Activated CD4-positive, alpha-beta T cell treated with anti-CD3 and anti-CD28 coated beads, Interleukin-2, amount 50 U/mL, for 48 hours (primary cell): ENCODE measurements around the gene CDK7.
"Not testable (repeated sequence)": the region's sequence is repeated elsewhere in the genome, so short reads cannot be mapped to it uniquely, and the experiment has no call there.

Source experiments
- DNase-seq, 2 experiments: peaks; one replicate each; pipeline ENCODE4 v3.0.0-alpha.2; 2020

Gene CDK7

GRCh38 chr5:69237877-69238276 lies 3.2 kb downstream of the CDK7 start:
- DNase-seq = no peak

GRCh38 chr5:69238760-69239251 lies 4.1 kb downstream of the CDK7 start:
- no peak for DNase-seq

GRCh38 chr5:69242215-69242927 lies 7.7 kb downstream of the CDK7 start:
- no peak for DNase-seq

GRCh38 chr5:69245031-69245430 lies 10.3 kb downstream of the CDK7 start:
- DNase-seq = no peak

- DNase-seq = no peak
Observed at GRCh38 chr5:69248019-69248418, 13.3 kb downstream of the CDK7 start.

GRCh38 chr5:69250593-69250992 lies 15.9 kb downstream of the CDK7 start:
- DNase-seq = no peak

- DNase-seq = no peak
Observed at GRCh38 chr5:69252437-69252836, 17.8 kb downstream of the CDK7 start.

GRCh38 chr5:69255940-69256339 lies 21.3 kb downstream of the CDK7 start:
- not testable (repeated sequence) for DNase-seq

- DNase-seq = no peak
Observed at GRCh38 chr5:69257577-69257976, 22.9 kb downstream of the CDK7 start.

GRCh38 chr5:69261034-69261433 lies 26.3 kb downstream of the CDK7 start:
- no peak for DNase-seq

- DNase-seq = peak; percentile 3 to 14
Observed at GRCh38 chr5:69265931-69266330, 31.2 kb downstream of the CDK7 start.

GRCh38 chr5:69268899-69269298 lies 34.2 kb downstream of the CDK7 start:
- no peak for DNase-seq

GRCh38 chr5:69270840-69271239 lies 36.2 kb downstream of the CDK7 start:
- no peak for DNase-seq

GRCh38 chr5:69271376-69271775 lies 36.7 kb downstream of the CDK7 start:
- no peak for DNase-seq

- DNase-seq = no peak
Observed at GRCh38 chr5:69275563-69275962, 40.9 kb downstream of the CDK7 start.

- no peak for DNase-seq
Observed at GRCh38 chr5:69276422-69277174, 41.9 kb downstream of the CDK7 start.

- no peak for DNase-seq
Observed at GRCh38 chr5:69279517-69279916, 44.8 kb downstream of the CDK7 start.

- DNase-seq = no peak
Observed at GRCh38 chr5:69281114-69281513, 46.4 kb downstream of the CDK7 start.

- DNase-seq = no peak
Observed at GRCh38 chr5:69284203-69284602, 49.5 kb downstream of the CDK7 start.

GRCh38 chr5:69285448-69286116 lies 50.9 kb downstream of the CDK7 start:
- no peak for DNase-seq

GRCh38 chr5:69288069-69288468 lies 53.4 kb downstream of the CDK7 start:
- DNase-seq = no peak

GRCh38 chr5:69288688-69289087 lies 54.0 kb downstream of the CDK7 start:
- peak in 1 of 2 experiments; percentile 11 for DNase-seq

GRCh38 chr5:69292306-69292705 lies 57.6 kb downstream of the CDK7 start:
- DNase-seq = no peak

GRCh38 chr5:69293882-69294281 lies 59.2 kb downstream of the CDK7 start:
- DNase-seq = no peak
